HepG2 (cell line): ENCODE results near the gene PREP. TPM values are rescaled to one million over a fixed set of nuclear protein-coding genes. Genes with fewer than 3 reads are reported as not detected.

Experiments
- CEBPB ChIP-seq: IDR thresholded peaks from 2 replicates; pipeline ENCODE4 v1.6.1; 2011; ENCODE audit warnings: low read depth, low read length, improper control_type of control experiment, borderline replicate concordance
- CEBPG ChIP-seq: IDR thresholded peaks from 2 replicates; pipeline ENCODE4 v1.6.1; 2016
- HOXD1 ChIP-seq: sonication (generic); formaldehyde crosslinking; IDR thresholded peaks from 2 replicates; pipeline ENCODE4 v1.5.0; 2020; ENCODE audit warnings: missing genetic modification reagents
- NFIB ChIP-seq: sonication (generic); formaldehyde crosslinking; IDR thresholded peaks from 2 replicates; pipeline ENCODE4 v1.9.0; 2021; ENCODE audit warnings: missing genetic modification reagents, mild to moderate bottlenecking, borderline replicate concordance
- NFKB2 ChIP-seq: sonication (generic); formaldehyde crosslinking; IDR thresholded peaks from 2 replicates; pipeline ENCODE4 v1.4.0; 2020; ENCODE audit warnings: missing genetic modification reagents, borderline replicate concordance
- RAD21 ChIP-seq: fragments of 450-650 bp; formaldehyde crosslinking; IDR thresholded peaks from 2 replicates; pipeline ENCODE4 v1.5.0; 2020; ENCODE audit warnings: mild to moderate bottlenecking
- RORA ChIP-seq: sonication (generic); formaldehyde crosslinking; IDR thresholded peaks from 2 replicates; pipeline ENCODE4 v1.5.0; 2020; ENCODE audit warnings: mild to moderate bottlenecking, missing genetic modification reagents, moderate library complexity
- TGIF2 ChIP-seq: IDR thresholded peaks from 2 replicates; pipeline ENCODE4 v1.6.1; 2016; ENCODE audit warnings: control low read depth, missing compliant biosample characterization
- ZBTB25 ChIP-seq: IDR thresholded peaks from 2 replicates; pipeline ENCODE4 v1.6.1; 2018; ENCODE audit warnings: missing genetic modification reagents
- ZFP36L1 ChIP-seq: sonication (generic); formaldehyde crosslinking; IDR thresholded peaks from 2 replicates; pipeline ENCODE4 v1.8.0; 2022; ENCODE audit warnings: mild to moderate bottlenecking, missing genetic modification reagents, moderate library complexity
- ZIK1 ChIP-seq: sonication (generic); formaldehyde crosslinking; IDR thresholded peaks from 2 replicates; pipeline ENCODE4 v1.5.0; 2020; ENCODE audit warnings: mild to moderate bottlenecking, low read depth, missing genetic modification reagents, borderline replicate concordance
- ZNF136 ChIP-seq: sonication (generic); formaldehyde crosslinking; IDR thresholded peaks from 2 replicates; pipeline ENCODE4 v1.8.1; 2022; ENCODE audit warnings: low read depth, mild to moderate bottlenecking, moderate library complexity, missing genetic modification reagents
- ZNF280B ChIP-seq: sonication (generic); formaldehyde crosslinking; IDR thresholded peaks from 2 replicates; pipeline ENCODE4 v1.5.0; 2020; ENCODE audit warnings: missing genetic modification reagents, mild to moderate bottlenecking, borderline replicate concordance
- ZNF33A ChIP-seq: sonication (generic); formaldehyde crosslinking; IDR thresholded peaks from 2 replicates; pipeline ENCODE4 v1.5.1; 2020; ENCODE audit warnings: missing genetic modification reagents, mild to moderate bottlenecking, moderate library complexity, borderline replicate concordance
- ZNF367 ChIP-seq: sonication (generic); formaldehyde crosslinking; IDR thresholded peaks from 2 replicates; pipeline ENCODE4 v1.4.0; 2020; ENCODE audit warnings: missing genetic modification reagents, borderline replicate concordance
- ZNF576 ChIP-seq: sonication (generic); formaldehyde crosslinking; IDR thresholded peaks from 2 replicates; pipeline ENCODE4 v1.4.0; 2020; ENCODE audit warnings: mild to moderate bottlenecking, missing genetic modification reagents
- ZNF770 ChIP-seq: sonication (generic); formaldehyde crosslinking; IDR thresholded peaks from 2 replicates; pipeline ENCODE4 v1.5.0; 2020; ENCODE audit warnings: mild to moderate bottlenecking, missing genetic modification reagents
- ZSCAN20 ChIP-seq: sonication (generic); formaldehyde crosslinking; IDR thresholded peaks from 2 replicates; pipeline ENCODE4 v1.4.0; 2020; ENCODE audit warnings: missing genetic modification reagents, mild to moderate bottlenecking, borderline replicate concordance
- polyA plus RNA-seq, 8 experiments: library from polyadenylated mRNA; depleted of rRNA in 3 of 8; stranded (reverse) in 7 of 8; unstranded in 1 of 8; fragments of >200 nt; fragmentation: Illumina TruSeq in 4 of 8; extraction: Trizol in 4 of 8; gene quantifications; 2 replicates each; pipeline versions ENCODE4 v1.2.1 to v1.2.3, GENCODE V29; 2011 to 2016; ENCODE audit warnings: low read depth in 4 of 8, missing spikeins in 1 of 8, mixed read lengths in 1 of 8; ENCODE audit not compliant: insufficient read depth in 1 of 8
- total RNA-seq, 5 experiments: library from RNA; depleted of rRNA; stranded (reverse); fragments of >200 nt; fragmentation: Illumina TruSeq; extraction: Trizol; gene quantifications; 2 replicates each; pipeline ENCODE4 v1.2.3, GENCODE V29; 2016; ENCODE audit warnings: low read depth in 1 of 5

PREP gene
- total and polyA plus RNA-seq, 2 of the 13 experiments (the other 11 are each of a cell fraction or from before 2014, with no cell fraction given): 12.6 to 15.9 TPM

GRCh38 chr6:105400501-105400900 lies 2.4 kb downstream of the PREP start (continued):
- peak; percentile 81 for TF ChIP-seq CEBPB
- no peak for TF ChIP-seq NFKB2
- no peak for TF ChIP-seq ZNF33A (CRISPR knock-in tag)
- TF ChIP-seq ZNF136 (CRISPR knock-in tag): no peak
- TF ChIP-seq TGIF2 (CRISPR knock-in tag): no peak
- TF ChIP-seq ZIK1 (CRISPR knock-in tag): no peak
- TF ChIP-seq ZNF367 (CRISPR knock-in tag): no peak
- TF ChIP-seq NFIB: 0 out of 2 replicates have a peak, but pooled peaks have one; percentile 21
- no peak for TF ChIP-seq ZFP36L1 (CRISPR knock-in tag)
- no peak for TF ChIP-seq RAD21 (CRISPR knock-in tag)
- no peak for TF ChIP-seq ZSCAN20 (CRISPR knock-in tag)
- no peak for TF ChIP-seq ZNF280B (CRISPR knock-in tag)
- TF ChIP-seq CEBPG (CRISPR knock-in tag): 0 out of 2 replicates have a peak, but pooled peaks have one; percentile 18
- TF ChIP-seq RORA (CRISPR knock-in tag): no peak
- no peak for TF ChIP-seq ZNF770 (CRISPR knock-in tag)
- TF ChIP-seq ZNF576 (CRISPR knock-in tag): no peak
- TF ChIP-seq HOXD1: no peak
- no peak for TF ChIP-seq ZBTB25 (CRISPR knock-in tag)
